HEK293T (cell line): ENCODE data around the gene OOSP1.

Source experiments
- BHLHE40 ChIP-seq: fragments of 450-650 bp; IDR thresholded peaks from 2 replicates; pipeline ENCODE4 v1.6.1; 2016; ENCODE audit warnings: mild to moderate bottlenecking, moderate library complexity, borderline replicate concordance
- ELF4 ChIP-seq: fragments of 450-650 bp; IDR thresholded peaks from 2 replicates; pipeline ENCODE4 v1.6.1; 2017; ENCODE audit warnings: antibody characterized with exemption
- FOXA1 ChIP-seq: fragments of 450-650 bp; IDR thresholded peaks from 2 replicates; pipeline ENCODE4 v1.6.1; 2016; ENCODE audit warnings: mild to moderate bottlenecking
- FOXM1 ChIP-seq: fragments of 450-650 bp; IDR thresholded peaks from 2 replicates; pipeline ENCODE4 v1.6.1; 2017; ENCODE audit warnings: mild to moderate bottlenecking, borderline replicate concordance
- HDGF ChIP-seq: fragments of 450-650 bp; IDR thresholded peaks from 2 replicates; pipeline ENCODE4 v1.6.1; 2017; ENCODE audit warnings: antibody characterized with exemption, borderline replicate concordance
- PKNOX1 ChIP-seq: fragments of 450-650 bp; IDR thresholded peaks from 2 replicates; pipeline ENCODE4 v1.6.1; 2016
- SP1 ChIP-seq: fragments of 450-650 bp; IDR thresholded peaks from 2 replicates; pipeline ENCODE4 v1.6.1; 2017
- TARDBP ChIP-seq: fragments of 450-650 bp; IDR thresholded peaks from 2 replicates; pipeline ENCODE4 v1.6.1; 2016

- TF ChIP-seq BHLHE40 (no peak), FOXM1 (no peak), ELF4 (no peak), PKNOX1 (no peak), HDGF (no peak), SP1 (no peak), FOXA1 (no peak), TARDBP (no peak)
These were observed 14.4 kb upstream of the OOSP1 start for GRCh38 chr11:59923813-59924212.
